CD14-positive monocyte (primary cell): ENCODE results near the gene CD247. TPM values are rescaled to one million over a fixed set of nuclear protein-coding genes. Genes with fewer than 3 reads are reported as not detected.

Experiments
- DNase-seq, 3 donors: peaks; one replicate each; pipeline ENCODE4 v3.0.0-alpha.2; 2011 to 2022
- H2AFZ ChIP-seq: 2 replicates; pipeline ENCODE4 v1.6.0; 2012; ENCODE audit warnings: mild to moderate bottlenecking, low read depth, low read length, inconsistent platforms; ENCODE audit not compliant: insufficient read depth, poor library complexity, severe bottlenecking
- H3K27ac ChIP-seq, 2 donors: 1 replicate in 1 of 2; 2 replicates in 1 of 2; pipeline ENCODE4 v1.5.1; 2012 to 2013; ENCODE audit warnings: low read length in 2 of 2, control low read depth in 1 of 2, inconsistent platforms in 1 of 2, low read depth in 1 of 2, mild to moderate bottlenecking in 1 of 2
- H3K27me3 ChIP-seq, 2 donors: one replicate each; pipeline versions ENCODE4 v1.6.0 to v1.6.1; 2011 to 2013; ENCODE audit warnings: low read length in 2 of 2; ENCODE audit not compliant: control insufficient read depth in 2 of 2, insufficient read depth in 2 of 2
- H3K36me3 ChIP-seq, 2 donors: replicated peaks in 1 of 2; 1 replicate in 1 of 2; 2 replicates in 1 of 2; pipeline versions ENCODE4 v1.5.1 to v1.6.1; 2012 to 2013; ENCODE audit warnings: low read length in 2 of 2, control low read depth in 1 of 2, inconsistent platforms in 1 of 2, mild to moderate bottlenecking in 1 of 2; ENCODE audit not compliant: insufficient read depth in 2 of 2, control insufficient read depth in 1 of 2
- H3K4me1 ChIP-seq, 2 donors: 1 replicate in 1 of 2; 2 replicates in 1 of 2; pipeline versions ENCODE4 v1.5.1 to v1.6.1; 2012 to 2013; ENCODE audit warnings: low read length in 2 of 2, control low read depth in 1 of 2, inconsistent platforms in 1 of 2, mild to moderate bottlenecking in 1 of 2, moderate library complexity in 1 of 2; ENCODE audit not compliant: insufficient read depth in 2 of 2, control insufficient read depth in 1 of 2
- H3K4me2 ChIP-seq: replicated peaks from 2 replicates; pipeline ENCODE3; 2012; ENCODE audit warnings: low read length, moderate library complexity, mild to moderate bottlenecking; ENCODE audit not compliant: poor library complexity, severe bottlenecking; ENCODE audit errors: extremely low read depth
- H3K4me3 ChIP-seq, 3 experiments: fragments of 200-600 bp in 1 of 3; sonication (generic) in 1 of 3; replicated peaks in 1 of 3; 1 replicate in 2 of 3; 2 replicates in 1 of 3; pipeline ENCODE4 v1.5.1; 2011 to 2013; ENCODE audit warnings: low read length in 3 of 3, mild to moderate bottlenecking in 3 of 3, control low read depth in 2 of 3, low read depth in 2 of 3, inconsistent platforms in 1 of 3, moderate library complexity in 1 of 3
- H3K79me2 ChIP-seq: 2 replicates; pipeline ENCODE4 v1.6.0; 2012; ENCODE audit warnings: mild to moderate bottlenecking, control low read depth, inconsistent platforms, low read length, moderate library complexity; ENCODE audit not compliant: insufficient read depth
- H3K9ac ChIP-seq: 2 replicates; pipeline ENCODE4 v1.6.0; 2017; ENCODE audit warnings: low read length, mild to moderate bottlenecking; ENCODE audit not compliant: insufficient read depth, poor library complexity, severe bottlenecking
- H3K9me3 ChIP-seq, 2 donors: replicated peaks in 1 of 2; 1 replicate in 1 of 2; 2 replicates in 1 of 2; pipeline versions ENCODE4 v1.5.1 to v1.6.1; 2012 to 2013; ENCODE audit warnings: low read length in 2 of 2, control low read depth in 1 of 2; ENCODE audit not compliant: control insufficient read depth in 1 of 2, insufficient read depth in 1 of 2
- H4K20me1 ChIP-seq: 2 replicates; pipeline ENCODE4 v1.6.0; 2012; ENCODE audit warnings: mild to moderate bottlenecking, low read length, control low read depth, moderate library complexity; ENCODE audit not compliant: insufficient read depth
- H3K27ac Mint-ChIP-seq, 7 donors: one replicate each; pipeline ENCODE4 v1.8.0; 2020; ENCODE audit warnings: mild to moderate bottlenecking in 7 of 7, mixed read lengths in 7 of 7, moderate library complexity in 6 of 7, inconsistent platforms in 2 of 7
- H3K27me3 Mint-ChIP-seq, 3 donors: one replicate each; pipeline ENCODE4 v1.8.0; 2021 to 2022; ENCODE audit warnings: low read depth in 3 of 3, mild to moderate bottlenecking in 3 of 3, mixed read lengths in 3 of 3, moderate library complexity in 3 of 3, inconsistent platforms in 1 of 3
- H3K36me3 Mint-ChIP-seq, 2 donors: one replicate each; pipeline ENCODE4 v1.8.0; 2020; ENCODE audit warnings: mixed read lengths in 2 of 2, inconsistent platforms in 1 of 2, mild to moderate bottlenecking in 1 of 2
- H3K4me1 Mint-ChIP-seq: one replicate; pipeline ENCODE4 v1.8.0; 2020; ENCODE audit warnings: mild to moderate bottlenecking, mixed read lengths
- H3K4me3 Mint-ChIP-seq, 2 donors: one replicate each; pipeline ENCODE4 v1.8.0; 2020; ENCODE audit warnings: mild to moderate bottlenecking in 2 of 2, mixed read lengths in 2 of 2, moderate library complexity in 1 of 2
- H3K9me3 Mint-ChIP-seq, 7 donors: one replicate each; pipeline ENCODE4 v1.8.0; 2020 to 2022; ENCODE audit warnings: mixed read lengths in 7 of 7, mild to moderate bottlenecking in 6 of 7, moderate library complexity in 6 of 7, inconsistent platforms in 2 of 7
- CTCF ChIP-seq: fragments of 200-600 bp; IDR thresholded peaks from one replicate; pipeline ENCODE4 v1.8.0; 2022; ENCODE audit warnings: antibody characterized with exemption, mild to moderate bottlenecking
- WGBS: methylation state at CpG from one replicate; pipeline ENCODE4 v1.1.5; 2013; ENCODE audit warnings: missing lambda C conversion rate; ENCODE audit not compliant: insufficient coverage; 5-methylcytosine and 5-hydroxymethylcytosine counted together
- intact Hi-C, 2 donors: fragments of 100-400 bp; cut with micrococcal nuclease; formaldehyde crosslinking; loops; one replicate each; pipeline versions ENCODE4 v1.15.0 to v1.15.1; 2023
- polyA plus RNA-seq, 3 donors: library from polyadenylated mRNA; depleted of rRNA in 1 of 3; unstranded in 2 of 3; stranded (reverse) in 1 of 3; fragments of 300-500 nt in 2 of 3; fragments of >200 nt in 1 of 3; fragmentation: Illumina TruSeq in 2 of 3; gene quantifications; 1 replicate in 2 of 3; 2 replicates in 1 of 3; pipeline ENCODE4 v1.2.3, GENCODE V29; 2012 to 2021

The CD247 gene
- polyA plus RNA-seq, 3 donors: 0.29 to 1.8 (median 1.6) TPM

- Mint-ChIP-seq H3K27me3 (peaks cover 3 to 5% (median 4%) of the 10 kb centered on the region in 3 donors), H3K27ac (no peak overlapping the region), H3K36me3 (no peaks in the 10 kb centered on the region), H3K4me3 (no peak overlapping the region), H3K4me1 (peaks cover 5% of the 10 kb centered on the region), H3K9me3 (no peaks in the 10 kb centered on the region)
- Histone ChIP-seq H3K27ac (no peak overlapping the region), H4K20me1 (no peaks in the 10 kb centered on the region), H3K4me2 (no peak overlapping the region), H3K36me3 (no peaks in the 10 kb centered on the region), H3K9me3 (no peaks in the 10 kb centered on the region), H3K4me3 (no peak overlapping the region), H3K9ac (no peak overlapping the region), H2AFZ (no peak overlapping the region), H3K4me1 (no peaks in the 10 kb centered on the region), H3K27me3 (no peaks in the 10 kb centered on the region), H3K79me2 (no peaks in the 10 kb centered on the region)
- 100% methylated on average over 1 of the region's 3 CpGs for WGBS
- no peak for DNase-seq
- intact Hi-C loops: no loop called here
- TF ChIP-seq CTCF: no peak
Observed at GRCh38 chr1:167504467-167504827, 13.9 kb downstream of the CD247 start.

DNA sequence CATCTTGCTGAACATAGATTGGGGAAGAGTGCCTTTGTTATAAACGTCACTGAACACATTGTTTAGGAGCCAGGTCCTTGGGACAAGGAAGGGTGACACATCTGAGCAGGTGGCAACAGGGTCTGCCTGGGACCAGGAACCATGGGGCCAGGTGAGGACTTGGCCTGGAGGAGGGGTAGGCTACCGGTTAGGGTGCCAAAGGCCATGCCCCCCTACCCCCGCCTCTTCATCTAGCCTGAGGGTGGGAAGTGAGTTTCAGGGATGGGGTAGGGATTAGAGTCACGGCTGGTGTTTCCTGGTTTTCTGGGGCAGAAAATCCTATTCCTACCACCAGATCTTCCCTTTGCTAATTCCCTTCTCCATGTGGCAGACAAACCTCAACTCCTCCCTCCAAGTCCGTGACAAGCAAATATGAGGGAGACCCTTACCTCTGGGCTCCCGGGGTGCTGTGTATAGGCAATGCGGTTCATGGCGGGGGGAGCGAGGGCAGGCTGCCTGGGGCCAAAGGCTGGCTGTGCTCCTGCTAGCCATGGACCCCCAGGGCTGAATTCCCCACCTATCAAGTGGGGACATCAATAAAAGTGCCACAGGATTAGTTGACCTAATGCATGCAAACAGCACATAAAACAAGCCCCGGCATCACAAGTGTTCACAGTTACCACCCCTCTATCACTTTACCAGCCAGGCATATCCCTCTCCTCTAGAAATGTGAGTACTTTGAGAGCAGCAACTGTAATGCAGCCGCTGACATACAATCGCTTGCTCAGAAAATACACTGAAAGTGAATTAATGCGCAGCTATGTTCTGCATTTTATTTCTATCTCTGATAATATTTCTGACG, 14.5 kb downstream of the CD247 start:
- no CpG with 5 or more reads among the region's 14 CpGs for WGBS
- Mint-ChIP-seq H3K4me3 (no peak overlapping the region), H3K4me1 (peaks cover 6% of the 10 kb centered on the region), H3K36me3 (no peaks in the 10 kb centered on the region), H3K27me3 (peaks cover 3 to 5% (median 4%) of the 10 kb centered on the region in 3 donors), H3K27ac (no peak overlapping the region), H3K9me3 (no peaks in the 10 kb centered on the region)
- Histone ChIP-seq H3K4me3 (no peak overlapping the region), H4K20me1 (no peaks in the 10 kb centered on the region), H3K27me3 (no peaks in the 10 kb centered on the region), H2AFZ (no peak overlapping the region), H3K4me2 (no peak overlapping the region), H3K4me1 (no peaks in the 10 kb centered on the region), H3K9me3 (no peaks in the 10 kb centered on the region), H3K36me3 (no peaks in the 10 kb centered on the region), H3K9ac (no peak overlapping the region), H3K79me2 (no peaks in the 10 kb centered on the region), H3K27ac (no peak overlapping the region)
- TF ChIP-seq CTCF: no peak
- DNase-seq: no peak
- intact Hi-C loops: no loop called here
